Endothelial cell of umbilical vein (primary cell): ENCODE measurements around the gene SIAE. TPM values are rescaled to one million over a fixed set of nuclear protein-coding genes. Genes with fewer than 3 reads are reported as not detected.

Source experiments
- BruUV-seq: library from RNA; stranded (reverse); fragments of 400-500 nt; replicated peaks from 2 replicates; lab custom pipeline; 2021; lab: Mats Ljungman, UMichigan
- CTCF ChIA-PET: fragments of 300-600, 350-600 bp; sonication (Branson Sonifier 250); formaldehyde crosslinking; loops from one replicate; lab custom pipeline; 2021; ENCODE audit warnings: antibody characterized with exemption, inconsistent platforms; lab: Charles Lee
- POLR2A ChIA-PET: fragments of 300-600, 350-600 bp; sonication (Branson Sonifier 250); formaldehyde crosslinking; loops from one replicate; lab custom pipeline; 2021; ENCODE audit warnings: antibody characterized with exemption, inconsistent platforms; lab: Charles Lee
- DNase-seq: peaks from one replicate; pipeline ENCODE4 v3.0.0-alpha.2; 2011; ENCODE audit warnings: low read depth, low spot score
- FAIRE-seq: peaks from 2 replicates; lab custom pipeline; 2011; peaks lifted over from hg19 to GRCh38; lab: Jason Lieb, UNC
- H2AFZ ChIP-seq: 2 replicates; pipeline ENCODE4 v1.6.0; 2012; ENCODE audit warnings: low read depth, low read length, control low read depth, inconsistent platforms
- H3K27ac ChIP-seq: 2 replicates; pipeline ENCODE4 v1.5.1; 2011; ENCODE audit warnings: low read depth, mild to moderate bottlenecking, control low read depth, low read length, moderate library complexity; ENCODE audit not compliant: insufficient read depth
- H3K27me3 ChIP-seq, 2 experiments: 2 replicates each; pipeline versions ENCODE4 v1.6.0 to v1.6.1; 2011; ENCODE audit warnings: low read length in 2 of 2, mixed read lengths in 1 of 2; ENCODE audit not compliant: control insufficient read depth in 2 of 2, insufficient read depth in 2 of 2
- H3K36me3 ChIP-seq, 2 experiments: 2 replicates in 1 of 2; 3 replicates in 1 of 2; pipeline ENCODE4 v1.5.1; 2011; ENCODE audit warnings: low read length in 2 of 2, mild to moderate bottlenecking in 1 of 2, moderate library complexity in 1 of 2; ENCODE audit not compliant: control insufficient read depth in 2 of 2, insufficient read depth in 2 of 2; ENCODE audit errors: extremely low read depth in 1 of 2
- H3K4me1 ChIP-seq: 3 replicates; pipeline ENCODE4 v1.5.1; 2011; ENCODE audit warnings: mild to moderate bottlenecking, low read length; ENCODE audit not compliant: control insufficient read depth, insufficient read depth; ENCODE audit errors: extremely low read depth
- H3K4me2 ChIP-seq: 2 replicates; pipeline ENCODE4 v1.6.1; 2011; ENCODE audit warnings: low read length, control low read depth, mixed read lengths; ENCODE audit not compliant: insufficient read depth
- H3K4me3 ChIP-seq, 3 experiments: fragments of 200-600 bp in 1 of 3; sonication (generic), shearing (Covaris generic) in 1 of 3; replicated peaks in 1 of 3; 2 replicates each; pipeline ENCODE4 v1.5.1; 2011 to 2016; ENCODE audit warnings: control low read depth in 3 of 3, low read length in 3 of 3, mild to moderate bottlenecking in 2 of 3, inconsistent platforms in 1 of 3, low read depth in 1 of 3, moderate library complexity in 1 of 3; ENCODE audit not compliant: insufficient read depth in 1 of 3
- H3K79me2 ChIP-seq: 2 replicates; pipeline ENCODE4 v1.6.0; 2012; ENCODE audit warnings: low read length, inconsistent platforms; ENCODE audit not compliant: control insufficient read depth, insufficient read depth
- H3K9ac ChIP-seq: replicated peaks from 2 replicates; pipeline ENCODE3; 2011; ENCODE audit warnings: low read length, control low read depth; ENCODE audit not compliant: insufficient read depth; ENCODE audit errors: extremely low read depth
- H3K9me1 ChIP-seq: replicated peaks from 3 replicates; pipeline ENCODE4 v1.6.0; 2011; ENCODE audit warnings: mild to moderate bottlenecking, low read length; ENCODE audit not compliant: control insufficient read depth, insufficient read depth; ENCODE audit errors: extremely low read depth
- H3K9me3 ChIP-seq: replicated peaks from 2 replicates; pipeline ENCODE4 v1.5.1; 2012; ENCODE audit warnings: low read length, inconsistent platforms; ENCODE audit not compliant: control insufficient read depth, insufficient read depth
- H4K20me1 ChIP-seq: replicated peaks from 2 replicates; pipeline ENCODE3; 2011; ENCODE audit warnings: mild to moderate bottlenecking, low read length; ENCODE audit not compliant: control insufficient read depth, insufficient read depth; ENCODE audit errors: extremely low read depth
- EZH2 ChIP-seq: IDR thresholded peaks from 2 replicates; pipeline ENCODE4 v1.6.1; 2012; ENCODE audit warnings: borderline replicate concordance, low read depth, mild to moderate bottlenecking, moderate library complexity, low read length, inconsistent platforms; ENCODE audit not compliant: severe bottlenecking
- FOS ChIP-seq: IDR thresholded peaks from 2 replicates; pipeline ENCODE4 v1.6.1; 2011; ENCODE audit warnings: mild to moderate bottlenecking, low read length, moderate library complexity, borderline replicate concordance; ENCODE audit not compliant: insufficient read depth
- GATA2 ChIP-seq: IDR thresholded peaks from 2 replicates; pipeline ENCODE4 v1.7.0; 2011; ENCODE audit warnings: low read depth, mild to moderate bottlenecking, moderate library complexity, mixed read lengths, low read length; ENCODE audit not compliant: insufficient read length, insufficient read depth
- JUN ChIP-seq: IDR thresholded peaks from 2 replicates; pipeline ENCODE4 v1.6.1; 2011; ENCODE audit warnings: borderline replicate concordance, low read depth; ENCODE audit not compliant: insufficient read length, insufficient read depth
- MYC ChIP-seq: IDR thresholded peaks from one replicate; pipeline ENCODE4 v1.6.1; 2011; ENCODE audit warnings: mild to moderate bottlenecking, low read depth, low read length
- POLR2A ChIP-seq: IDR thresholded peaks from 2 replicates; pipeline ENCODE4 v1.6.1; 2012; ENCODE audit warnings: low read depth, mild to moderate bottlenecking, control low read depth, low read length
- POLR2AphosphoS5 ChIP-seq: IDR thresholded peaks from 2 replicates; pipeline ENCODE4 v1.6.1; 2012; ENCODE audit warnings: low read depth, mild to moderate bottlenecking, control low read depth, low read length, moderate library complexity; ENCODE audit not compliant: insufficient read depth
- dilution Hi-C: fragments of 300-500 bp; cut with MboI; formaldehyde crosslinking; loops from one replicate; pipeline ENCODE4 v1.15.0; 2019; ENCODE audit warnings: low sequenced_read_pairs; ENCODE audit not compliant: extremely low pct_ligation_motif_present
- intact Hi-C: fragments of 100-400 bp; cut with micrococcal nuclease; formaldehyde crosslinking; loops from one replicate; pipeline ENCODE4 v1.10.0; 2022
- polyA plus RNA-seq, 4 experiments: library from polyadenylated mRNA; depleted of rRNA in 3 of 4; stranded (reverse) in 3 of 4; unstranded in 1 of 4; fragments of >200 nt; gene quantifications; 2 replicates each; pipeline versions ENCODE4 v1.2.1 to v1.2.3, GENCODE V29; 2011 to 2012; ENCODE audit warnings: missing spikeins in 1 of 4
- total RNA-seq: library from RNA; stranded (reverse); gene quantifications from 2 replicates; pipeline ENCODE4 v1.2.3, GENCODE V29; 2021
- TF ChIP-seq, protein P1 (sequence below), 2 donors: IDR thresholded peaks; 1 replicate in 1 of 2; 2 replicates in 1 of 2; pipeline ENCODE4 v1.5.1; 2011; ENCODE audit warnings: low read length in 2 of 2, mild to moderate bottlenecking in 2 of 2, moderate library complexity in 2 of 2, control low read depth in 1 of 2, inconsistent platforms in 1 of 2, low read depth in 1 of 2; ENCODE audit not compliant: insufficient read depth in 1 of 2; ENCODE audit errors: extremely low read depth in 1 of 2
- TF ChIP-seq, protein P2 (sequence below): IDR thresholded peaks from 2 replicates; pipeline ENCODE4 v1.6.1; 2011; ENCODE audit not compliant: insufficient read depth, insufficient read length

The SIAE gene
- total and polyA plus RNA-seq, 2 donors (not counting 3 experiments of a cell fraction or from before 2014, with no cell fraction given): 16.9 to 23.9 TPM

DNA sequence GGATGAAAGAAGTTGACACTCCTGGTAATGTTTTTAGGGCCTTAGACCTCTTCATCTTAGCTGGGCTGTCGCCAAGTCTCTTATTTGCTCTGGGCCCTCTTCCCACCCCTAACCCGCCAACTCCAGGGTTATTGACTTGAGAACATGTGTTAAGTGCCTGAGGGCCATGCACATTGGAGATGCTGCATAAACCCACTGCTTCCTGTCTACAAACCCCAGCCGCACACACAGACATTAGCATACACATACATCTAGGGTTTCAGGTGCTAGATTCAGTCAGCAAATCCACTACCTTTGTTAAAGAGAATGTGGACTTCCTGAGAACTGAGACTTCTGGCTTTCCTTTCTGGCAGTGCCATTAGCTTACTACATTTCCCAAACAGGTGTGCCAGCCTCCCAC lies 61.5 kb downstream of the SIAE start:
- H3K9ac ChIP-seq: no peak overlapping the region
- no peak overlapping the region for H3K4me3 ChIP-seq
- H3K27ac ChIP-seq: no peak overlapping the region
- H3K9me3 ChIP-seq: no peaks in the 10 kb centered on the region
- H2AFZ ChIP-seq: no peak overlapping the region
- TF ChIP-seq POLR2A (no peak), GATA2 (no peak), POLR2AphosphoS5 (no peak), EZH2 (no peak), MYC (no peak), FOS (no peak), JUN (no peak)
- TF ChIP-seq, protein P1, sequence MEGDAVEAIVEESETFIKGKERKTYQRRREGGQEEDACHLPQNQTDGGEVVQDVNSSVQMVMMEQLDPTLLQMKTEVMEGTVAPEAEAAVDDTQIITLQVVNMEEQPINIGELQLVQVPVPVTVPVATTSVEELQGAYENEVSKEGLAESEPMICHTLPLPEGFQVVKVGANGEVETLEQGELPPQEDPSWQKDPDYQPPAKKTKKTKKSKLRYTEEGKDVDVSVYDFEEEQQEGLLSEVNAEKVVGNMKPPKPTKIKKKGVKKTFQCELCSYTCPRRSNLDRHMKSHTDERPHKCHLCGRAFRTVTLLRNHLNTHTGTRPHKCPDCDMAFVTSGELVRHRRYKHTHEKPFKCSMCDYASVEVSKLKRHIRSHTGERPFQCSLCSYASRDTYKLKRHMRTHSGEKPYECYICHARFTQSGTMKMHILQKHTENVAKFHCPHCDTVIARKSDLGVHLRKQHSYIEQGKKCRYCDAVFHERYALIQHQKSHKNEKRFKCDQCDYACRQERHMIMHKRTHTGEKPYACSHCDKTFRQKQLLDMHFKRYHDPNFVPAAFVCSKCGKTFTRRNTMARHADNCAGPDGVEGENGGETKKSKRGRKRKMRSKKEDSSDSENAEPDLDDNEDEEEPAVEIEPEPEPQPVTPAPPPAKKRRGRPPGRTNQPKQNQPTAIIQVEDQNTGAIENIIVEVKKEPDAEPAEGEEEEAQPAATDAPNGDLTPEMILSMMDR (IDR thresholded peaks at IDR 0.05; ENCODE audit: extremely low read depth in 1 of 2, insufficient read depth in 1 of 2, low read depth in 1 of 2, low read length in 2 of 2): no peak
- TF ChIP-seq, protein P2, sequence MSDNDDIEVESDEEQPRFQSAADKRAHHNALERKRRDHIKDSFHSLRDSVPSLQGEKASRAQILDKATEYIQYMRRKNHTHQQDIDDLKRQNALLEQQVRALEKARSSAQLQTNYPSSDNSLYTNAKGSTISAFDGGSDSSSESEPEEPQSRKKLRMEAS: no peak
- H3K79me2 ChIP-seq: no peaks in the 10 kb centered on the region
- DNase-seq (no peak), FAIRE-seq (no peak)
- POLR2A ChIA-PET: no interaction called here
- no peaks in the 10 kb centered on the region for H4K20me1 ChIP-seq
- H3K36me3 ChIP-seq: no peaks in the 10 kb centered on the region
- H3K27me3 ChIP-seq: peaks cover 0 to 6% of the 10 kb centered on the region in 2 experiments
- no peak overlapping the region for H3K4me2 ChIP-seq
- H3K4me1 ChIP-seq: no peaks in the 10 kb centered on the region
- dilution Hi-C loops: no loop called here
- H3K9me1 ChIP-seq: no peaks in the 10 kb centered on the region
- CTCF ChIA-PET: no interaction called here
- intact Hi-C loops: loop anchor here (1.0 kb wide), 1 partner anchor 38 kb away; no protein-coding TSS in a partner anchor
- BruUV-seq: no TSS peak
